KOPT-K1 (cell line): Measurements from ENCODE around the gene OBSCN.

Experiments
- H3K27ac ChIP-seq: fragments of 200-600 bp; sonication (generic); 2 replicates; pipeline ENCODE4 v1.5.1; 2016; ENCODE audit warnings: antibody characterized with exemption, mild to moderate bottlenecking, low read depth, low read length; ENCODE audit not compliant: poor library complexity, severe bottlenecking
- H3K36me3 ChIP-seq: fragments of 200-600 bp; sonication (generic); 2 replicates; pipeline ENCODE4 v1.5.1; 2017; ENCODE audit warnings: antibody characterized with exemption, mild to moderate bottlenecking, low read length, moderate library complexity; ENCODE audit not compliant: insufficient read depth
- H3K9me3 ChIP-seq: fragments of 200-600 bp; sonication (generic); 2 replicates; pipeline ENCODE4 v1.5.1; 2017; ENCODE audit warnings: antibody characterized with exemption, low read length, mild to moderate bottlenecking; ENCODE audit not compliant: insufficient read depth, poor library complexity, severe bottlenecking

The OBSCN gene

DNA sequence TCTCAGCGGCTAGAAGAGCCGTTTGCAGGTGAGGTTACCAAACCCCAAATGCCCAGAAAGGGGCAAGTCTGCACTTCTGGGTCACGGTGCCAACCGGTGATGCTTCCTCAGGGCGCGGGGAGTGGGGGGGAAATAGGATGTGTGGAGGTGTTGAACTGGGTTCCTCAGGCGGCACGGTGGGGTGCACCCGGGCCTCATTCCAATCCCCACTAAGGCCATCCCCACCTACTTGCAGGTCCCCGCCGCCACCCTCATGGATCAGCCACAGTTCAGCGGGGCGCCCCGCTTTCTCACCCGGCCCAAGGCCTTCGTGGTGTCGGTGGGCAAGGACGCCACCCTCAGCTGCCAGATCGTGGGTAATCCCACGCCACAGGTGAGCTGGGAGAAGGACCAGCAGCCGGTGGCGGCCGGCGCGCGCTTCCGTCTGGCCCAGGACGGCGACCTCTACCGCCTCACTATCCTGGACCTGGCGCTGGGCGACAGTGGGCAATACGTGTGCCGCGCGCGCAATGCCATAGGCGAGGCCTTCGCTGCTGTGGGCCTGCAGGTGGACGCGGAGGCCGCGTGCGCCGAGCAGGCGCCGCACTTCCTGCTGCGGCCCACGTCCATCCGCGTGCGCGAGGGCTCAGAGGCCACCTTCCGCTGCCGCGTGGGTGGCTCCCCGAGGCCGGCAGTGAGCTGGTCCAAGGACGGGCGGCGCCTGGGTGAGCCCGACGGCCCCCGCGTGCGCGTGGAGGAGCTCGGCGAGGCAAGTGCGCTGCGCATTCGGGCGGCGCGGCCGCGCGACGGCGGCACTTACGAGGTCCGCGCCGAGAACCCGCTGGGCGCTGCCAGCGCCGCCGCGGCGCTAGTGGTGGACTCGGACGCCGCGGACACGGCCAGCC is 3.9 kb downstream of the OBSCN start:
- Histone ChIP-seq H3K27ac (no peak overlapping the region), H3K9me3 (no peaks in the 10 kb centered on the region), H3K36me3 (peaks cover 13% of the 10 kb centered on the region; the same call in 1 of the 2 replicates)

DNA sequence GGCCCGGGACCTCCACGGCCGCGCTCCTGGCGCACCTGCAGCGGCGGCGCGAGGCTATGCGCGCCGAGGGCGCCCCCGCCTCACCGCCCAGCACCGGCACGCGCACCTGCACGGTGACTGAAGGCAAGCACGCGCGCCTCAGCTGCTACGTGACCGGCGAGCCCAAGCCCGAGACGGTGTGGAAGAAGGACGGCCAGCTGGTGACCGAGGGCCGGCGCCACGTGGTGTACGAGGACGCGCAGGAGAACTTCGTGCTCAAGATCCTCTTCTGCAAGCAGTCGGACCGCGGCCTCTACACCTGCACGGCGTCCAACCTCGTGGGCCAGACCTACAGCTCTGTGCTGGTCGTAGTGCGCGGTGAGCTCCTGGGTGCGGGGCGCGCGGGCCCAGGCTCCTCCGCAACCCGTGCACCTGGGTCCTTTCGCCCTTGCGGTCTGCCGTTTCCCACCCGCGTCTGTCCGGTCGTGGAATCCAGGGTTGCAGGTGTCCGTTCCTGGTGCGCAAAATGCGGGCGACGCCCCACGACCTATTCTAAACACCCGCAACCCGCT is 4.6 kb downstream of the OBSCN start:
- Histone ChIP-seq H3K27ac (no peak overlapping the region), H3K36me3 (peaks cover 19% of the 10 kb centered on the region; the same call in 1 of the 2 replicates)

DNA sequence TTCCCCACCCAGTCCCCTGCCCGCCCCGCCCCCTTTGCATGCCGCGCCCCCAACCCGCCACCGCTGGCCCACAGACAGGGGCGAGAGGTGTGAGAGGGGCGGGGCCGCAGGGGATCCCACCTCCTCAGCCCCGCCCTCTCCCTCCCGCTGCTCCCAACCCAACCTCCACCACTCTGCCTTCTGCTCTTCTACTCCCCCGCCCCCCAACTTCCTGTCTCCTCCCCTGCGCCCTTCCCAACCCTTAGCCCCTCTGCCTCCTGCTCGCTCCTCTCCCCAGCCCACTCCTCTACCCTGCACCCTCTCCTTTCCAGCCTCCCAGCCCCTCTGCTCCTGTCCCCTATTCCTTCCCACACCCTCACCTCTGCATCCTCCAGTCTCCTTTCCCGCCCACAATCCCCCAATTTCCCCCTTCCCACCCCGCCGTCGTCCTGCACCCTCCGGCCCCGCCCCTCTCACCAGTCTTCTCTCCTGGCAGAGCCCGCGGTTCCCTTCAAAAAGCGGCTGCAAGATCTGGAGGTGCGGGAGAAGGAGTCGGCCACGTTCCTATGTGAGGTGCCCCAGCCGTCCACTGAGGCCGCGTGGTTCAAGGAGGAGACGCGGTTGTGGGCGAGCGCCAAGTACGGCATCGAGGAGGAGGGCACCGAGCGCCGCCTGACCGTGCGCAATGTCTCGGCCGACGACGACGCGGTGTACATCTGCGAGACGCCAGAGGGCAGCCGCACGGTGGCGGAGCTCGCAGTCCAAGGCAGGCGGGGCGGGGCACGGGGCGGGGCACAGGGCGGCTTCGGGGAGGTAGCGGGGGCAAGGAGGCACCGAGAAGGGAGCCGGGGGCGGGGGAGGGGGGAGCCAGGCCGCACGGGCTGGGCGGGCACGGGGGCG is 5.4 kb downstream of the OBSCN start:
- H3K9me3 ChIP-seq: no peaks in the 10 kb centered on the region
- H3K27ac ChIP-seq: peak overlapping the region; percentile 70
- peaks cover 25% of the 10 kb centered on the region; the same call in 1 of the 2 replicates for H3K36me3 ChIP-seq

More for the DNA sequence above, 4.6 kb downstream of the OBSCN start:
- H3K9me3 ChIP-seq: no peaks in the 10 kb centered on the region

DNA sequence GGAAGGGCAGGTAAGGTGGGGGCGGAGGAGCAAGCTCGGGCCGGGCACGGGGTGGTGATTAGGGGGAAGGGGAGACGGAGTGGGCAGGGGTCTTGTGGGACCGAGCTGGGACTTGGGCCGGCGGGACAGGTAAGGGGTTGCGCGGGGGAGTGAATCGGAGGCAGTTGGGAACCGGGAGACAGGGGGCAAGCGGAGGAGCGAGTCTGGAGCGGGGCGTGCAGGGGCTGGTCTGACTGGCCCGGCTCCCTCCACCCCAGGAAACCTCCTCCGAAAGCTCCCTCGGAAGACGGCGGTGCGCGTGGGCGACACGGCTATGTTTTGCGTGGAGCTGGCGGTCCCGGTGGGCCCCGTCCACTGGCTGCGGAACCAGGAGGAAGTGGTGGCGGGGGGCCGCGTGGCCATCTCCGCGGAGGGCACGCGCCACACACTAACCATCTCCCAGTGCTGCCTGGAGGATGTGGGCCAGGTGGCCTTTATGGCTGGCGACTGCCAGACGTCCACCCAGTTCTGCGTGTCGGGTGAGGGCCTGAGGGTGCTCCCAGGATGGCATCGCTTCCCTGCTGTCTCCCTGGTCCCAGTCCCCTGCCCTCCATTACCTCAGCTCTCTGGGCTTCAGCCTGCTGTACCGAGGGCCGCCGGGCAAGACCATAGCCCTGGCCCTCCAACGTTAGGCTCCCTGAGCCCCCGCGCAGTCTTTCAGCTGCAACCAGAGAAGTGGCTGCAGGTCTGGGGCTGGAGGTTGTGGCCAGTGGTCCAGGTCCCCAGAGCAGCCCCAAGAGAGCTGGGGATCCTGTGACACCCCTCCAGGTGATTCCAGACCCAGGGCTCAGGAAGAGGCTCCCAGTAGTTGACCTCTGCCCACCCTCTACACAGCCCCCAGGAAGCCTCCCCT is 6.3 kb downstream of the OBSCN start:
- Histone ChIP-seq H3K9me3 (no peaks in the 10 kb centered on the region), H3K27ac (no peak overlapping the region), H3K36me3 (peaks cover 34% of the 10 kb centered on the region)

DNA sequence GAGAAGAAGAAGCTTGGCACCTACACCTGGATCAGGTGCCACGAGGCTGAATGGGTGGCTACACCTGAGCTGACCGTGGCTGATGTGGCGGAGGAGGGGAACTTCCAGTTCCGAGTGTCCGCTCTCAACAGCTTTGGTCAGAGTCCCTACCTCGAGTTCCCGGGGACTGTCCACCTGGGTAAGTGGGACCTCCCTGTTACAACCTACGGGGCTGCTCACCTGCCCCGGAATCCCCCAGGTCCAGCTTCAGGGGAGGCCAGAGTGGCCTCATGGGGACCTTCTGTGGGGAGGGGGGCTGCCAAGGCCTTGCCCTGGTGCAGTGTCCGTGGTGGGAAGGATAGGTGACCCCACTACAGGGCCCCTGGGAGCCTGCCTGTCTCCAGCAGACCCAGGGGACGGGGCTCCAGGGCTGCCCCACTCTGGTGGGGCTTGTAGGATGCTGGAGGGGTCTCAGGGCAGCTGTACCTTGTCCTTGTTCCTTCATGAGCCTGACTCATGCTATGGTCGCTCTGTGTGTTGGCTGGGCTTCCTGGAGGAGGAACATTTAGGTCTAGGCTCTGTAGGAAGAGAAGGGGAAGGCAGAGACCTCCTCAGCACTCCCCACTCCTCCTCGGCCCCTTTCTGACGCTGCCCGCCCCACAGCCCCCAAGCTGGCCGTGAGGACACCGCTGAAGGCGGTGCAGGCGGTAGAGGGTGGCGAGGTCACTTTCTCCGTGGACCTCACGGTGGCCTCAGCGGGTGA is 7.2 kb downstream of the OBSCN start:
- Histone ChIP-seq H3K36me3 (peaks cover 43% of the 10 kb centered on the region), H3K9me3 (no peaks in the 10 kb centered on the region), H3K27ac (no peak overlapping the region)

DNA sequence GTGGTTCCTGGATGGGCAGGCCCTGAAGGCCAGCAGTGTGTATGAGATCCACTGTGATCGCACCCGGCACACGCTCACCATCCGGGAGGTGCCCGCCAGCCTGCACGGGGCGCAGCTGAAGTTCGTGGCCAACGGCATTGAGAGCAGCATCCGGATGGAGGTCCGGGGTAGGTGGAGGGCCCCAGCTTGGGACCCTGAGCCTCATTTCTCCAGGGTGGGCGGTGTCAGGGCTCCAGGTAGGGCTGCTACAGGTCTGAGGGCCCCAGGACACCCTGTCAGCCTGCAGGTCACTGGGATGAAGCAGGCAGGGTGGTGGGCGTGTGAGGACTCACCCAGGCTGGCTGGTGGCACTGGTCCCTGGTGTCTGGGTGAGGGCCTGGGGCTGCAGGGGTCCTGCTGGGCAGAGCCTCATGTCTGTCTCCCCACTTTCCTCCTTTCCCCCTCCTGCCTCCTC is 7.8 kb downstream of the OBSCN start:
- Histone ChIP-seq H3K27ac (no peak overlapping the region), H3K36me3 (peaks cover 48% of the 10 kb centered on the region), H3K9me3 (no peaks in the 10 kb centered on the region)

DNA sequence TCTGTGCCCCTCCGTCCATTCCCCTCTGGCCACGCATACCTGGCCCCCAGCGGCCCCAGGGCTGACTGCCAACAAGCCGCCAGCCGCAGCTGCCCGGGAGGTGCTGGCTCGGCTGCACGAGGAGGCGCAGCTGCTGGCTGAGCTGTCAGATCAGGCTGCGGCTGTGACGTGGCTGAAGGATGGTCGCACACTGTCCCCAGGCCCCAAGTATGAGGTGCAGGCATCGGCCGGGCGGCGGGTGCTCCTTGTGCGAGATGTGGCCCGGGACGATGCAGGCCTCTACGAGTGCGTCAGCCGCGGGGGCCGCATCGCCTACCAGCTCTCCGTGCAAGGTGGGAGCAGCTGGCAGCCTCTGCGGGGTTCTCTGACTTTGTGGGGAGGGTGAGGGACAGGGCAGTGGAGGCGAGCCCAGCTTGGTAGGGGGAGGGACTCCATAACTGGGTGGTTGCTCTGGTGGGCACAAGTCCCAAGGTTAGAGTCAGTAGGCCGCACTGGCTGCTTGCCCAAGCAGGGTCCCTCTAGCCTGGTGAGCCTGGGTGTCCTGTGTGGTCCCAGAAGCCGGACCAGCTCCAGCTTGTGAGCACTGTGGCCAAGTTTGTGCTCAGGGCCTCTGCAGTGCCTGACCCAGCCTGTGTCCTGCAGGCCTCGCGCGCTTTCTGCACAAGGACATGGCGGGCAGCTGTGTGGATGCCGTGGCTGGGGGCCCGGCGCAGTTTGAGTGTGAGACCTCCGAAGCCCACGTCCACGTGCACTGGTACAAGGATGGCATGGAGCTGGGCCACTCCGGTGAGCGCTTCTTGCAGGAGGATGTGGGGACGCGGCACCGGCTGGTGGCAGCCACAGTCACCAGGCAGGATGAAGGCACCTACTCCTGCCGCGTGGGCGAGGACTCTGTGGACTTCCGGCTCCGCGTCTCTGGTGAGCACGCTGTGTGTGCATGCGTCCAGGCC is 8.8 kb downstream of the OBSCN start:
- peaks cover 48% of the 10 kb centered on the region for H3K36me3 ChIP-seq
- no peak overlapping the region for H3K27ac ChIP-seq
- no peaks in the 10 kb centered on the region for H3K9me3 ChIP-seq

DNA sequence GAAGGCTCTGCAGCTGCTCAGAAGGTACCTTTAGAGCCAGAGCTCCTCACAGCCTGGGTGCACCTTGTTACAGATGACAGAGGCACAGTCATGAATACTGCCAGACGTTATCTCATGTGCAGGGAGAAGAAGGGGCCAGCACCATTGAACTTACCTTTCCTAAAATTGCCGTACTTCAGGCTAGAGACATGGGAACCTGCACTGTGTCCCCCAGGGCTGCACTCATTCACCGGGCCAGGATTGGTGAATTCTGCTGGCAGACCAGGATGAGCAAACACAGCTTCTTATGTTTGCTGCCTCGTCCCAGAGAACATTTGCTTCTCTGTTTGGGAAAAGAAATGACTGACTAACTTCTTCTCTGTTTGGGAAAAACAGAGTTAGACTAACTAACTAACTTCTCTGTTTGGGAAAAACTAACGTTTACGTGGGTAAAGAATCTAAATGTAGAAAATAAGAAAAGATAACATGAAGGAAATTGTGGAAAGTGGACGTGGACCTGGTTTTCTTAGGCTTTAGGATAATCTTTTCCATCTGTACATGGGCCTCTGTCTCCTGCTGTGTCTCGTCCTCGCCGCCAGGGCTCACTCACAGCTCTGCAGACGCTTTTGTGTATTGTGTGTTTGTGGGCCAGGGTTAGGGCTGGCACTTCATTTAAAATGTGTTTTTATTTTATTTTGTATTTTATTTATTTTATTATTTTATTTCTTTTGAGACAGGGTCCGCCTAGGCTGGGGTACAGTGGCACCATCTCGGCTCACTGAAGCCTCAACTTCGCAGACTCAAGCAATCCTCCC is 9.9 kb downstream of the OBSCN start:
- peaks cover 48% of the 10 kb centered on the region for H3K36me3 ChIP-seq

DNA sequence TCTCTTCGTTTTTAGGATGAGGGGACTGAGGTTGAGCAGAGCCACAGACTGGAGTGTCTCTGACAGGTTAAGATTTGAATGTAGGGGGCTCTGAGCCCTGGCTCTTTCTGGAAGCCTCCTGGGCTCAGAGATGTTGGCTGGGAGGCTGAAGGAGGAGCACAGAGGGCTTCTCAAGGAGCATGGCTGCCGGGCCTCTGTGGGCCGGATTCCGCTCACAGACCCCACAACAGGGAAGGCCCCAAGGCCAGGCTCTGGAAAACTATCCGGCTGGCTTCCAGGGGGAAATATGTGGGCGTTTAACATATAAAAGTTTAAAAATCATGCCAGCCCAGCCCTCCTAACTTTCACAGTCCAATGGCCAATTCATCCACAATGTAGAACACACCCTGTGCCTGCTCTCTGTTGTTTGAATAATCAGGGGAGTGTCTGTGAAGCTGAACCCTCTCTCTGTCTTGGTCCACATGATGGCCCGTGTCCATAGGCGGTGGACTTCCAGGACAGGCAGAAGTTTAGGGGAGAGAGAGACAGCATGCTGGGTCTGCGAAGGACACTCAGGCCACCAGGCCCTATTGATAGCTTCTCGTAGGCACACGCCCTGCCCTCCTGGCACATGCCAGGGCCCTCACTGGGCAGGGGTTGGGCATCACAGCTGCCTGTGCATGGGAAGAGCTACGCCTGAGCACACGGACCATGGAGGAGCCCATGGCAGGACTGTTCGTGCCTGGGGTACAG is 10.8 kb downstream of the OBSCN start:
- no peaks in the 10 kb centered on the region for H3K9me3 ChIP-seq
- peaks cover 48% of the 10 kb centered on the region for H3K36me3 ChIP-seq
- no peak overlapping the region for H3K27ac ChIP-seq

More for the DNA sequence above, 9.9 kb downstream of the OBSCN start:
- Histone ChIP-seq H3K9me3 (no peaks in the 10 kb centered on the region), H3K27ac (no peak overlapping the region)

DNA sequence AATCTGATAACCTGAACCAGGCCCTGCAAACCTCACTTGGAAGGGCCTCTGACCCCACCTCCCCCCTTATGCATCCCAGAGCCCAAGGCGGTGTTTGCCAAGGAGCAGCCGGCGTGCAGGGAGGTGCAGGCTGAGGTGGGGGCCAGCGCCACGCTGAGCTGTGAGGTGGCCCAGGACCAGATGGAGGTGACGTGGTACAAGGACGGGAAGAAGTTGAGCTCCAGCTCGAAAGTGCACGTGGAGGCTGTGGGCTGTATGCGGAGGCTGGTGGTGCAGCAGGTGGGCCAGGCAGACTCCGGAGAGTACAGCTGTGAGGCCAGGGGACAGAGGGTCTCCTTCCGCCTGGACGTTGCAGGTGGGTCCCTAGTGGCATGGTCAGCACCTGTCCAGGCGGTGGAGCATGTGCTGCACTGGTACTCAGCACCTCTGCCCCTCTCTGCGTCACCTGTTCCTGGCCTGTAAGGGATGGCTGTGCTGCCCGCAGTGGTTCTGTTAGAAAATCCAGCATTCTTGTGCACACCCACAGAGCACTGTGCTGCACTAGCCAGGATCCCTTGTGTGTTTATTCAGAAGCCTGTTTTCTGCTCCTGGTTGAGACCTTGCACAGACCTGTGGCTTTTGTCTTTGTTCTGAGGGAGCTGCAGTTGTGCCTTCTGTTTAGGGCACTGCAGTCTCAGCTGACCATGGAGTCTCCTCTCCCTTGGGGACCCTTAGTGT is 11.6 kb downstream of the OBSCN start:
- H3K9me3 ChIP-seq: no peaks in the 10 kb centered on the region
- H3K27ac ChIP-seq: no peak overlapping the region
- H3K36me3 ChIP-seq: peaks cover 53% of the 10 kb centered on the region

DNA sequence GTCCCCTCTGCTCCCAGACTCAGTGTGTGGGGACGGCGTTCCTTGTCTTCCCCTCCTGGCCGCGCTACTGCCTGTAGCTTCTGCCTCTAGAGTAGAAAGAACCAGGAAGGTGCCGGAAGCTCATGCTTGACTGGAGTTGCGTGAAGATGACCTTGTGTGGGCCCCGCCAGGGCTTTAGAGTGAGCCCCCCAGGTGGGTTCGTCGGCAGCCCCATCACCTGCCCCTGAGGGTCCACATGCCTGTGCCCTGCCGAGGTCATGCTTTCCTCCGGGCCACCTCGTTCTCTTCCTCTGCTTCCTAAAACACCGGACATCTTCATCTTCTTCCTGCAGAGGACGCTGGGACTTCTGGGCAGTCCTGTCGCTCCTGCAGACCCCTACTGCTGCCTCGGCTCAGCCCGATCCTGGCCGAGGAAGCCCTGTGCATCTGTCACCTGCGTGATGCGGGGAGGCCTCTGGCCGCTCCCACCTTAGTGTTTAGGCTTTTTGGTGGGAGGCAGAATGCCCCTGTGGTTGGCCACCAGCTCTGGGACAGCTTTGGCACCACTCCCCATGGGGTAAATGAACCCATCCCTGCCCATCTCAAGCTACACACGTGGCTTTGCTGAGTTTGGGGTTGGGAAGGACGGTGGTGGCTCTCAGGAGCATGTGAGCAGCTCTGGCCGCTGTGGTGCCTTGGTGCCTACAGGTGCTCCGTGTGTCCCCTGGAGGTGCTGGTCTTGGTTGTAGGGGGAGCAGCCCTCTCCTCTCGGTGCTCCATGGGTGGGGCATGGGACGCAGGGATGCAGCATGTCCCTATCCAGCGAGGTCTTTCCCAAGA is 12.3 kb downstream of the OBSCN start:
- H3K27ac ChIP-seq: no peak overlapping the region
- H3K9me3 ChIP-seq: peaks cover 6% of the 10 kb centered on the region
- peaks cover 54% of the 10 kb centered on the region for H3K36me3 ChIP-seq
